GM19025 (cell line): ENCODE results near the gene SCAMP2.

Experiments
- ATAC-seq: cut with Tn5 transposase; IDR thresholded peaks from one replicate; pipeline ENCODE4 v1.9.1; 2021; ENCODE audit warnings: mild to moderate bottlenecking, low read depth, moderate library complexity; ENCODE audit not compliant: unreplicated experiment

Gene SCAMP2

DNA sequence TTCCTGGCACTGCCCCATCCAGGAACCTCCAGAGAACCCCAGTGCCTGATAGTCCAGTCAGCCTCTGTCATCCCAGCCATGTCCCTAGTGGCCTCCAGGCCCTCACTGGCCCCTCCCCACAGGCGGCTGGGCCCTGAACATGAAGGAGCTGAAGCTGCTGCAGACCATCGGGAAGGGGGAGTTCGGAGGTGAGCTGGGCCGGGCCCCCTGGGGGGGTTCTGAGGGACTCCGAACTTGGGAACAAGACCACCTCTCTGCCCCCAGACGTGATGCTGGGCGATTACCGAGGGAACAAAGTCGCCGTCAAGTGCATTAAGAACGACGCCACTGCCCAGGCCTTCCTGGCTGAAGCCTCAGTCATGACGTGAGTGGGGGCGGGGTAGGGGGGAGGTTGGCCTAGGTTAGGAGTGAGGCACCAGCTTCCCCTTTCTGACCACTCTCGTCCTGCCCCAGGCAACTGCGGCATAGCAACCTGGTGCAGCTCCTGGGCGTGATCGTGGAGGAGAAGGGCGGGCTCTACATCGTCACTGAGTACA lies 72.5 kb downstream of the SCAMP2 start:
- ATAC-seq, result no peak

DNA sequence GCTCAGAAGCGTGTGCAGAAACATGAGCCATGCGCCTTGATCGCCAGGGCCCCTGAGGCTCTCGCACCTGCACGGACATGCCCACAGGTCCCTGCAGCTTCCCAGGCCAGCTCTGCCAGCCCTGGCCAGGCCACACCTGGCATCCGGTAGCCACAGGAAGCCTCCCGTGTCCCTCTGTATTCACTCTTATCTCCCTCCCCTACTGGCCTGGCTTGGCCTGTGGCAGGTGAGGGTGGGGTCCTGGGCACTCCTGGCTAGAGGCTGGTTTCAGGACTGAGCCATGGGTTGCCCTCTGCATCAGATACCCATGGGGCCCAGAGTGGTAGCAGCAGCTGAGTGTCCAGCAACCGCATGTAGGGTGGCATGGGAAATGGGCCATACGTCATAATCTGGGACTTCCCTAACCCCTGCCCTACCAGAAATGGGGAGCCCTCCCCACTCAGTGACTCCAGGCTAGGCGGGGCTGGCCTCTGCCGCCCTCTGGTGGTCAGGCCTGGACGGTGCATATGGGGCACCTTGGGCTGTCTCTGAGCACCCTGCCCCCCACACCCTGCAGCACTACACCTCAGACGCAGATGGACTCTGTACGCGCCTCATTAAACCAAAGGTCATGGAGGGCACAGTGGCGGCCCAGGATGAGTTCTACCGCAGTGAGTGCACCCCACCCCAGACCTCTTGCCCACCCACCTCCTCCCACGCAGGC lies 73.2 kb downstream of the SCAMP2 start:
- ATAC-seq, result peak; percentile 73

- ATAC-seq, result no peak
Observed at GRCh38 chr15:74799255-74799855, 73.8 kb downstream of the SCAMP2 start.

DNA sequence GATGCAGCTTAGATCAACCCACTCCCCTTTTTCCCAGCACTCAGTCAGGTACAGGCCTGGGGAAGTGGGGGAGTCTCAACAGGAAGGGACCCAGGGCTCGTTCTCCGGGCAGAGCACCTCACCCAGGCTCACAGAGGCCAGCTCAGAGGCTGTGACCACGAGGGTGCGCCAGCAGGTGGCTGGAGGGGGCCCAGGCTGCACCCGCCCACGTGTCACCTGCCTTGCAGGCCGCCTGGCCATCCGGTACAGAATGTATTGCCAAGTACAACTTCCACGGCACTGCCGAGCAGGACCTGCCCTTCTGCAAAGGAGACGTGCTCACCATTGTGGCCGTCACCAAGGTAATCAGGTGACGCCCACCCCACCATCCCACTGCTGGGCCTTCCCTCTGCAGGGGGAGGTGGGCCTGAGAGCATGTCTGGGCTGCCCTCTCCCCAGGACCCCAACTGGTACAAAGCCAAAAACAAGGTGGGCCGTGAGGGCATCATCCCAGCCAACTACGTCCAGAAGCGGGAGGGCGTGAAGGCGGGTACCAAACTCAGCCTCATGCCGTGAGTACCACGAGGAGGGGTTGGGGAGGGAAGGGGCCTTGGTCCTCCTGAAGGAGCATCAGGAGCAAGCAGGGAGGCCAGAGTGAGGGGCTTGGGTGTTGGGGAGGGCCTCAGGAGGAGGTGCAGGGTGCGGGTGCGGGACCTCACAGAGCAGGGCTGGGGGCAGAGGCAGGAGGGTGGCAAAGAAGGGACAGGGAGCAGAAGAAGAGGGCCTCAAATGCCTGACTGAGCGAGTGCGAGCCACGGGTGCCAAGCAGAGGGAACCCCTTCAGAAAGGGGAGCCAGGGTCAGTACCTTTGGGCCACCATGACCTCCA lies 74.5 kb downstream of the SCAMP2 start:
- no peak for ATAC-seq

DNA sequence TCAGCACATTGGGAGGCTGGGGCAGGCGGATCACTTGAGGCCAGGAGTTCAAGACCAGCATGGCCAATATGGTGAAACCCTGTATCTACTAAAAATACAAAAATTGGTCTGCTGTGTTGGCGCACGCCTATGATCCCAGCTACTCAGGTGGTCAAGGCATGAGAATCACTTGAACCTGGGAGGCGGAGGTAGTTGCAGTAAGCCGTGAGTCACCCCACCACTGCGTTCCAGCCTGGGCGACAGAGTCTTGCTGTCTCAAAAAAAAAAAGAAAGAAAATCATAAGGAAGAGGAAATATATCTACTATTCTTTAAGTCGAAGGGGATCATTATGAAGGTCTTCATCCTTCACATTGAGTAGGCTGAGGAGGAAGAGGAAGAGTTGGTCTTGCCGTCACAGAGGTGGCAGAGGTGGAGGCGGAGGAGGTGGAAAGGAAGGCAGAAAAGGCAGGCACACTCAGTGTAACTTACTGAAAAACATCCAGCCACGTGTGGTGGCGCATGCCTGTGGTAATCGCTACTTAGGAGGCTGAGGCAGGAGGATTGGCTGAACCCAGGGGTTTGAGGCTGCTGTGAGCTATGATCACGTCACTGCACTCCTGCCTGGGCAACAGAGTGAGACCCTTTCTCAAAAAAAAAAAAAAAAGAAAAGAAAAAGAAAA lies 77.1 kb downstream of the SCAMP2 start:
- ATAC-seq, result no peak

DNA sequence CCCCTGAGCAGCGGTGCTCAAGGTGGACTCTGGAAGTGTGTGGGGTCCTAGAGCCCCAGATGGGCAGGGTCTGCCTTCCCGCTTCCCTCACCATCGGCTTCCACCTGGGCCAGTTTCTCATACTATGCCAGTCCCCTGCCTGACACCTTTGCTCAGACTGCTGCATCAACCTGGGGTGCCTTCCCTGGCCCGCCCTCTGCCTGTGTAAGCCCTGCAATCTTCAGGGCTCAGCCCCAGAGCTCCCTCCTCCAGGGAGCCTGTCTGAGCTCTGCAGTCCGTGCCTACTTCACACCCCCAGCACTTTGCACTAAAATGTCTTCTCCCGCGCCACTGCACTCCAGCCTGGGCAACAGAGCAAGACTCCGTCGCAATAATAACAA lies 78.2 kb downstream of the SCAMP2 start:
- ATAC-seq, result no peak

GRCh38 chr15:74794248-74794969 lies 78.8 kb downstream of the SCAMP2 start:
- no peak for ATAC-seq
